Left kidney (tissue), 2 donors: ENCODE results near the gene DNMT3A. TPM values are rescaled to one million over a fixed set of nuclear protein-coding genes. Genes with fewer than 3 reads are reported as not detected.

ENCODE experiments used
- DNase-seq: peaks from one replicate; pipeline ENCODE4 v3.0.0-alpha.2; 2013
- polyA plus RNA-seq: library from polyadenylated mRNA; unstranded; fragments of 120-200 nt; gene quantifications from one replicate; pipeline ENCODE4 v1.2.1, GENCODE V29; 2013; ENCODE audit not compliant: insufficient read length

Gene DNMT3A
- polyA plus RNA-seq, 1 donor: 94.4 TPM

DNA sequence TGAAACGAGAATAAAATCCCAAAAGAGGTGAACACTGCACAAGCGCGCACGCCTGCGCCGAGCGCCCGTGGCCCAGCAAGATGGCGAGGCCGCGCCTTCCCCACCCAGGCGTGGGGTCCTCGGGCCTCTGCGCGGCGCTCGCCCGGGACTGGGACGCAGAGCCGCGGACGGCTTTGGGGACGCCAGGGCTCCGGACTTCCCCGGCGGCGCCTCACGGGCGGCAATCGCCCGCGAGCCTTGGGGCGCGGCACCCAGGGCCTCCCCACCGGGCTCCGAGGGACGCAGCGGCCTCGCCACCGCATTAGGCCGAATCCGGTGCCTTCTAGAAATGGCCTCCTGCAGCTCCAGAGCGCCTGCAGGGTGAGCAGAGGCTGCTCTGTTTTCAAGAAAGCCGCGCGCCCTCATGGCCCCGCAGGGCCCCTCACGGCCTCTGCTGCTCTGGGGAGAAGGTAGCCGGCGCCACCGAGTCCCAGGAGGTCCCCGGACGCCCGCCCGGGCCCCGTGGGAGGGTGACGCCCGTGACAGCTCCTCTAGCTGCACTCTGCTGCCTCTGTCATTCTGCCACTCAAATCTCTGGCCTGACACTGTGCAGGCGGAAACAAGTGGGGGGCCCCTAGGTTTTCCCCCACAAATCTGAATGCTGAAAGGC is 137.4 kb downstream of the DNMT3A start:
- DNase-seq: no peak

DNA sequence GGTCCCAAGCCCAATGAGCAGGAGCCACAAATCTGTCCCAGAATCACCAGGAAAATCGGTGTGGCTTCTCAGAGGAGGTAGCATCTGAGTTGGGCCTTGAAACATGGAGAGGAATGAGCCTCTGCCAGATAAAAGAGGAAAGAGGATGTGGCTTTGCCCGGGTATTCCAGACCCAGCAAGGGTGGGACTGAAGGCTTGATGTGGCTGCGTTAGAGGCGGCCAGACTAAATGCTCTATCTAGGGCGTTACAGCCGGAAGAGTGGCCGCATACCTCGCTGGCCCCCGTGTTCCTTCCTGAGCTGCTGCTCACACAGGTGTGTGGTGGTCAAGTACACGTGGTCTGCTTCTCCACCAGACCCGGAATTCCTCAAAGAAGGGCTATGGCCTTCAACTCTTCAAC is 139.4 kb downstream of the DNMT3A start:
- no peak for DNase-seq

DNA sequence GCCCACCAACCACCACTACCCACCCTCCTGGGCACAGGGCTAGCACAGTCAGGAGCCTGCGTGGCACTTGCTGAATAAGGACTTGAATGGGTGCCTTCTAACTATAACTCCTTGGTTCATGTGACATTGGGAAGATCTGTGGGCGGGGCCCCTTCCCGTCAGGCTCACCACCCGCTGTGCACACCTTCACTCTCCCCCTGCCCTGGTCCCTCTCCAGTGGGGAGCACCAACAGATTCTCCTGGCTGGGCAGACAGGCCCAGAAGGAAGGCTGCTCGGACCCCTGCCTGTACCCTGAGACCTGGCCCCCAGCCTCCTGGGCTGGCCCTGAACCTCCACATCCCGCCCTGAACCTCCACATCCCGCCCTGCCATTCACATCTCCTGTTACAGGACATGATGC is 139.9 kb downstream of the DNMT3A start:
- no peak for DNase-seq

DNA sequence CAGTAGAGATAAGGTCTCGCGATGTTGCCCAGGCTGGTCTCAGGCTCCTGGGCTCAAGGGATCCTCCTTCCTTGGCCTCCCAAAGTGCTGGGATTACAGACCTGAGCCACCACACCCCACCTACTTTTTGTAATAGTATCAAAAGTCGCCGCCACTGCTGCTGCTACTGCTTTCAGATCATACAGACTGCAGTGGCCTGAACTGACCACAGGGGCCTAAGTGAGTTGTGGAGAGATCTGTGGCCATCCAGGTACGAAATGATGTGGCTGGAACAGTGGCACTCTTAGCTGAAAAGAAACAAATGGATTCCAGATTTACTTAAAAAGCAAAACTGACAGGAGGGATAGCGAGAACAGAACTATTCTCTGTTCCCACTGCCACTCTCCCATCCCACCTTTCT is 140.5 kb downstream of the DNMT3A start:
- no peak for DNase-seq

DNA sequence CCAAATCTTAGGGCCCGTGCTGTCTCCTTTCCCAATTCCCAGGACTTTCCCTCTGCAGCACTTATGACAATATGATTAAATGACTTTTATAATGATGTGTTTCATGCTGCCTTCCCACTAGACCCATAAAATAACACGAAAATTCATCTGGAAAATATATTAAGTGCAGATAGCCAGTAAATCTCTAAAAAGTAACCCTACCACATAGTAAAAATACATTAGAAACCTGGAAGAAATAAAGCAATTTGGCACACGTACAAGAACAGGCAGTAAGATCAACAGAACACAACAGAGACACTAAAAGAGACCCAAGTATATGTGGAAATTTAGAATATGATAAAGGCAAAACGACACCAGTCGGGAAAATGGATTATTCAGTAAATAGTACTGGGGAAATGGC is 143.1 kb downstream of the DNMT3A start:
- no peak for DNase-seq

DNA sequence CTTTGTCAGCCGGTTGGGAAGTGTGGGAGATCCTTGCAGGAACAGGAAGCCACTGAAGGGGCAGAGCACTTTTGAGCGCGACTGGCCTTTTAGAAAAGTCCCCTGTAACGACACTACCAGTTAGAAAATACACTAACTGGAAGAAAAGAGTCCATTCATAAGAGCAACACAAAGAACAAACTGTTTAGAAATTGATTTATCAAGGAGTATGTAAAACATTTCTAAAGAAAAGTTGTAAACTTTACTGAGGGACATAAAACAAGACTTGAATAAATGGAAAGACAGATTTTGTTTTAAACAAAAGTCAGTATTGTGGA is 143.6 kb downstream of the DNMT3A start:
- no peak for DNase-seq

DNA sequence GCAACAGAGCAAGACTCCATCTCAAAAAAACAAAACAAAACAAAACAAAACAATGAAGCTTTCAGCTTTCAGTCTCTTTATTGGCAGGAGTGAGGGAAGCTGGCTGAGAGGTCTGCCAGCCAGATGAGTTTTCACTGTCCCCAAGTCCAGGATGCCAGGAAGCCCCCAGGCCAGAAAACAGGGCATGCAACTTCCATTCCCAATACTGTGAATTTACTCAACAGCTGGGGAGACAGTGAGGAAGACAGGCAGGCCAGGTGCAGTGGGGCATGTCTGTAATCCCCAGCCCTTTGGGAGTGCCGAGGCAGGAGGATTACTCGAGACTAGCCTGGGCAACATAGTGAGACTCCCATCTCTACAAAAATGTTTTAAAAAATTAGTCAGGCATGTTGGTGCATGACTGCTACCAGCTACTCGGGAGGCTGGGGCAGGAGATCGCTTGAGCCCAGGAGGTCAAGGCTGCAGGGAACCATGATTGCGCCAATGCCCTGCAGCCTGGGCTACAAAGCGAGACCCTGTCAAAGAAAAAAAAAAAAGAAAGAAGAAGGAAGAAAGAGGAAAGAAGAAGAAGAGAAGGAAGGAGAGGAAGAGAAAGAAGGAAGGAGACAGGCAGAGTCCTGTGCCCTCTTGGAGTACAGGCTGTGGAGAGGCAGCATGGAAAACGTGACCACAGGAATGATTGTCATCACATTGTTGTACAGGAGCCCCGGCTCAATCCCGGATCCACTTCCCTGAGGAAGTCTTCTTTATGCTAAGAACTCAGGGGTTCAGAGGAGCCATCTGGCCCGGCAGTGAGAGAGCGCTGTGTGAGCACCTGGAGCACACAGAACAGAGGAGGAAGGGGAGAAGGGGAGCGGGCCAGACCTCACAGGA is 144.2 kb downstream of the DNMT3A start:
- DNase-seq: no peak

DNA sequence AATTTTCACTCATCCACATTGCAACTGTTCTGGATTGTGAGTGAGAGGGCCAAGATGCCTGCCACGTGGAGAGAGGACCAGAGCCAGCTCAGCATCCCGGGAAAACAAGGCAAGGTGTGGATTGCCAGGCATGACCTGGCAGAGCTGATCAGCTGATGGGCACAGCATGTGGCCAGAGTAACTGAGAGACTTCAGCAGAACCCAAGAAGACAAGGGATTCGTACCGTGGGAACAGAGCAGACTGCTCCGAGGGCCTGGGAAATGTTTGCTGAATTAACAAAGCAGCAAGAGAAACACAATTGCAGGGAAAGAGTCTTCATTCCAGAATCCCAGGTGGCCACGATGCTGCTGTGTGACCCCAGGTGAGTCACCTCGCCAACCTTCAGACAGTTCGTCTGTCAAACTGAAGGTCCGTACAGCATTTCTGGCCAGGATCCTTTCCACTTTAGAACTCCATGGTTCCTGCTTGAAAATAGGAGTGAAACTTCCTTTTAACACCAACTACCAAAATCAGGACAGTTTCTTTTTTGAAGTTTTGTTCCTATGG is 147.1 kb downstream of the DNMT3A start:
- no peak for DNase-seq

DNA sequence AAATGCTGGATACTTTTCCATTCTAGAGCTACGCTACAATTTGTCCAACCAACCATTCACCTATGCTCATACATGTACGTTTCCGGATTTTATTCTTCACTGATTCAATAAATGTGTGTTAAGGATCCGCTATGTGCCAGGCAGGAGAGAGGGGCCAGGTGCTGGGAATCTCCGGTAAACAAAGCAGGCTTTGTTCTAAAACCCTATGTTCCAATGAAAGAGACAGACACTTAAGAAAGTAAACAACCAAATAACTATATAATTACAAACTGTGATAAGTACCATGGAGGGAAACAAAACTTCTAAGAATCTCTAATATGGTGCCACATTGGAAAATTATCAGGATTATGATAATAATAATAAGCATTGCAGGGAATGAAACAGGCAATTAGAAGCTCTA is 151.2 kb downstream of the DNMT3A start:
- no peak for DNase-seq

DNA sequence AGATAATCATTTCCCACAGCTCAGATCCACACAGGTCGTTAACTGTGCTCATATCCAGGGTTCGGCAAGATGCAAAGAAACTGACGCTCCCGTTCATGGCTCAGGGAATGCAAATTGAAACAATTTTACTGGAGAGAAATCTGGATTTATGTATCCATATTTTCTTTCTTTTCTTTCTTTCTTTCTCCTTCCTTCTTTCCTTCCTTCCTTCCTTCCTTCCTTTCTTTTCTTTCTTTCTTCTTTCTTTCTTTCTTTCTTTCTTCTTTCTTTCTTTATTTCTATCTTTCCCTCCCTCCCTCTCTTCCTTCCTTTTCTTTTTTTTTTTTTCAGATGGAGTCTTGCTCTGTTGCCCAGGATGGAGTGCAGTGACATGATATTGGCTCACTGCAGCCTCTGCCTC is 153.3 kb downstream of the DNMT3A start:
- no peak for DNase-seq

DNA sequence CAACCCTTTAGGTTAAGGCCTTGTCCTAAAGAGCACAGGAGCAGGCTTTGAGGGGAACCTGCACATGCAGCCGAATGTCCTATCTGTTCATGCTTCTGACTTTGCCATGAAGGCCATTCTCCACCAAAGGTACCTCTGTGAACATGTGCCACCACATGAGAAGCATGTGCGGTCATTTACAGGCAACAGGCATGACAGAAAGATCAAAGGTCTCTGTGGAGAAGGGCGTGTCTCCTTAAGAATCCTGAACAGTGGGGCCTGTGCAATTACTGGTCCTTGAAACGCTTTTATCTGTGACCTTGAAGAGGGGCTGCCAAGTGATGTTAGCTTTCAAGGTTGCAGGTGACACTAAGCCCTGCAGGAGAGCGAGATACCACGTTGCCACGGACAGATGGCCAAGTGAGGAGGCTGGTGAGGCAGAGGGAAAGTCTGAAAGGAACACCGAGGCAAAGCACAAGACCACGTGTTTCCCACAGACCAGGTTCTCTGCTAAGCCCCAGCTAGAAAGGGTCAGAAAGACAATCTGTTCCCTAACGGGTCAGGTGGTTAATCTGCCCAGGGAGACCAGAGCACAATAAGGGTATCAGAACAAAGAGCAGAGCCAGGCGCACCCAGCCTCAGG is 153.9 kb downstream of the DNMT3A start:
- DNase-seq: no peak

DNA sequence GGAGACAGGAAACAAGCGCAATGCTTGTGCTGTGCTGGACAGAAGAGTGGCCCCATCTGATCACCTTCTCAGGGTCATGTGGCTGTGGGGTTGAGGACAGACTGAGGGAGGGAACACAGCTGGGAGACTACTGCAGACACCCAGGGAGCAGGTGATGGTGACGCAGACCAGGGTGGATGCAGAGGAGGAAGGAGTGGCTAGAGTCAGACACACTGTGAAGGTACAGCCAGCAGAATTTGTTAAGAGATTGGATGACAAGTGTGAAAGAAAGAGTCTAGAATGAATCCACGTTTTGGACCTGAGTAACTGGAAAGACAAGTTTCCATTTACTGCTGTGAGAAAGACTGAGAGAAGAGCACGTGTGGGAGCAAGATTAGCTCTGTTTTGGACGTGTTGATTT is 157.5 kb downstream of the DNMT3A start:
- DNase-seq: no peak

DNA sequence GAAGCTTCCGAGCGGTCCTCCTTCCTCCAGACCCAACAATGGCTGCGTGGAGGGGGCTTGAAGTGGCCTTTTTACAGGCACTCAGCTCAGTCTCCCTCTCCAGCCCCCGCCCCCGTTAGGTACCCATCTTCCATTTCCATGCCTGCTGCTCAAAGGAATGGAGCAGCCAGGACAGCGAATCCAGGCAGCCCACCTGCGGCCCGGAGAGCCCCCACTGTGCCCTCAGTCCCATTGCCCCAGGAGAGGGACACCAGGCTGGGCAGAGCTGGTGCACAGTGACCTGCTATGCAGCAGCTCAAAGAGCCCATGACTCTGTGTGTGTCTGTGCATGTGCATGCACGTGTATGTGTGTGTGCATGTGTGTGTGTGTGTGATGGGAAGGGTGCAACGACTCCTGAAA is 162.7 kb downstream of the DNMT3A start:
- no peak for DNase-seq

Other genes with a start within 250 kb of the DNMT3A start
- 8.4 TPM for gene POMC, start 173.3 kb downstream of the DNMT3A start, polyA plus RNA-seq